ENCODE measurements around the gene P3H4. TPM values are rescaled to one million over a fixed set of nuclear protein-coding genes. Genes with fewer than 3 reads are reported as not detected.

Gene P3H4
- polyA plus RNA-seq, 1 donor from 2014 or later: 17.8 TPM

- Histone ChIP-seq H3K36me3 (ENCODE audit: insufficient read depth, low read length) (no peaks in the 10 kb centered on the region), H3K4me2 (ENCODE audit: low read length) (no peak overlapping the region), H3K27ac (ENCODE audit: low read length) (no peak overlapping the region), H3K4me3 (ENCODE audit: low read length) (no peak overlapping the region), H3F3A (ENCODE audit: insufficient read depth, low read length, poor library complexity, severe bottlenecking) (no peaks in the 10 kb centered on the region), H3K9me2 (ENCODE audit: insufficient read depth, low read length) (no peaks in the 10 kb centered on the region), H3K9ac (ENCODE audit: low read length) (no peak overlapping the region), H3K79me2 (replicated peaks; ENCODE audit: insufficient read depth, low read length) (peaks cover 3% of the 10 kb centered on the region), H4K20me1 (ENCODE audit: insufficient read depth) (peaks cover 12% of the 10 kb centered on the region), H2AFZ (ENCODE audit: low read depth, low read length) (no peak overlapping the region), H3K9me3 (ENCODE audit: low read length) (no peaks in the 10 kb centered on the region), H3K27me3 (ENCODE audit: insufficient read depth, low read depth, low read length) (no peaks in the 10 kb centered on the region)
- TF ChIP-seq EP300 (conservative IDR thresholded peaks at IDR 0.05; ENCODE audit: poor library complexity, severe bottlenecking) (no peak), CTCF (IDR thresholded peaks at IDR 0.05; ENCODE audit: poor library complexity, severe bottlenecking) (no peak), MXI1 (conservative IDR thresholded peaks at IDR 0.05; ENCODE audit: poor library complexity, severe bottlenecking) (no peak), RAD21 (conservative IDR thresholded peaks at IDR 0.05) (no peak), SMC3 (conservative IDR thresholded peaks at IDR 0.05; ENCODE audit: poor library complexity) (no peak), POLR2AphosphoS5 (IDR thresholded peaks at IDR 0.05) (no peak), EZH2 (IDR thresholded peaks at IDR 0.05; ENCODE audit: borderline replicate concordance, insufficient read depth, low read length, poor library complexity, severe bottlenecking) (no peak), TAF1 (IDR thresholded peaks at IDR 0.05; ENCODE audit: low read depth) (no peak), REST (IDR thresholded peaks at IDR 0.05; ENCODE audit: borderline replicate concordance) (no peak)
These were observed 44.3 kb downstream of the P3H4 start for GRCh38 chr17:41767324-41768042.

GRCh38 chr17:41766135-41766534 is 45.6 kb downstream of the P3H4 start:
- no peak overlapping the region for H3K4me3 ChIP-seq (ENCODE audit: low read length)
- H3K27ac ChIP-seq (ENCODE audit: low read length): no peak overlapping the region
- peaks cover 1% of the 10 kb centered on the region for H3K36me3 ChIP-seq (ENCODE audit: insufficient read depth, low read length)
- no peak overlapping the region for H3K9ac ChIP-seq (ENCODE audit: low read length)
- no peaks in the 10 kb centered on the region for H3K79me2 ChIP-seq (replicated peaks; ENCODE audit: insufficient read depth, low read length)
- H3F3A ChIP-seq (ENCODE audit: insufficient read depth, low read length, poor library complexity, severe bottlenecking): no peaks in the 10 kb centered on the region
- H3K27me3 ChIP-seq (ENCODE audit: insufficient read depth, low read depth, low read length): no peaks in the 10 kb centered on the region
- H3K9me2 ChIP-seq (ENCODE audit: insufficient read depth, low read length): no peaks in the 10 kb centered on the region
- H2AFZ ChIP-seq (ENCODE audit: low read depth, low read length): no peak overlapping the region
- TF ChIP-seq EP300 (conservative IDR thresholded peaks at IDR 0.05; ENCODE audit: poor library complexity, severe bottlenecking) (no peak), MXI1 (conservative IDR thresholded peaks at IDR 0.05; ENCODE audit: poor library complexity, severe bottlenecking) (no peak), SMC3 (conservative IDR thresholded peaks at IDR 0.05; ENCODE audit: poor library complexity) (no peak), EZH2 (IDR thresholded peaks at IDR 0.05; ENCODE audit: borderline replicate concordance, insufficient read depth, low read length, poor library complexity, severe bottlenecking) (no peak), TAF1 (IDR thresholded peaks at IDR 0.05; ENCODE audit: low read depth) (no peak), RAD21 (conservative IDR thresholded peaks at IDR 0.05) (no peak), POLR2AphosphoS5 (IDR thresholded peaks at IDR 0.05) (no peak), CTCF (IDR thresholded peaks at IDR 0.05; ENCODE audit: poor library complexity, severe bottlenecking) (no peak), REST (IDR thresholded peaks at IDR 0.05; ENCODE audit: borderline replicate concordance) (no peak)
- H3K4me2 ChIP-seq (ENCODE audit: low read length): no peak overlapping the region
- peaks cover 4% of the 10 kb centered on the region for H4K20me1 ChIP-seq (ENCODE audit: insufficient read depth)
- no peaks in the 10 kb centered on the region for H3K9me3 ChIP-seq (ENCODE audit: low read length)
